Femur (tissue), 1 donor: ENCODE measurements around the gene KRTAP5-3.

Experiments
- DNase-seq: peaks from one replicate; pipeline ENCODE4 v3.0.0-alpha.2; 2017

Gene KRTAP5-3

DNA sequence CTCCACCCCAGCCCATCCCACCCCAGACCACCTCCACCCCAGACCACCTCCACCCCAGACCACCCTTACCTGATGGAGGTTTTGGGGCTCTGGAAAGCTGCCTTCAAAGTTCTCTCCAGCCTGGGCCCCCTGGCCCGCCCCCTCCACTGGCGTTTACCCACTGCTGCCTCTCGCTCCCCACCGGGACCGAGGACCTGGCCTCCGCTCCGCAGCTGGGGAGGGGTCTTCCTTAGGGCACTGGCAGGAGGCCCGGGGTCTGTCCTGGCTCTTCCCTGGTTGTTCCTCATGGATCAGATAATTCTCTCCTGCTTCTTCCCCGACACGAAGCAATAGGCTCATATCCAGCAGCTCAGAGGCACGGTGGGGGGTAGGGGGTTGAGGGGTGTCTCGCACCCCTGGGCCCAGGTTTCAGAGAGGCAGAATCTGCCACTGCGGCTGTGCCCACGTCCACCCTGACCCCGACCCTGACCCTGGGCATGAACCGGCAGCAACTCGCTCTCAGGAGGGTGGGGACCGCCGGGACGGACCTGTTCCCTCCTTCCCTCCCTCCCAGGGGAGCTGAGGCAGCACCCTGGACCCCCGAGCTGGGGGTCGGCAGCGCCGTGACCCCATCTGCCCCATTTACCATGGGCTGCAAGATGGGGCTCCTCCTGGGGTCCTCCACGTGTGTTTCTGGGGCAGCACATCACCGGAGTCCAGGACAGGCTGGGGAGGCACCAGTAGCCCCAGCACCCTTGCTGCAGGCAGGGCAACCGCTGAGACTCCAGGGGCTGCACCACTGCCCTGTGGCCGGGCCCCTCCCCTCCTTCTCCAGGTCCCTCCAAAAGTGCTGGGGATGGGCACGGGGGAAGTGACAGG lies 34.3 kb upstream of the KRTAP5-3 start:
- peak; percentile 12 for DNase-seq

DNA sequence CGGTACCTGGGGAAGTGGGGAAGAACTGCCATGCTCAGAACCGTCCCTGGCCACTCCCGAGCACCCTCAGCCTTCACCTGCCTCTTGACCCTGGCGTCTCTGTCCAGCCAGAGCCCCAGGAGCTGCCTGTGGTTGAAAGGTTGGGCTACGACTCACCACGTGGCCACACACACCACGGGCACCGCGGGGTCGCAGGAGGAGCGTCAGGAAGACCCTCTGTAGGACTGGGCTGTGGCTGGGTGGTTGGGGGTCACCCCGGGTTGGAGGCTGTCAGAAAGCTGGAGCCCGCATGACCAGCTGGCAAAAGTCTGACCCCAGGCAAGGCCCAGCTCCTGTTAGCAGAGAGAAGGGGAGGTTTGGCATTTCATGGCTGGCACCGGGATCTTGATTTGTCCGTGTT lies 32.8 kb upstream of the KRTAP5-3 start:
- DNase-seq, result no peak

DNA sequence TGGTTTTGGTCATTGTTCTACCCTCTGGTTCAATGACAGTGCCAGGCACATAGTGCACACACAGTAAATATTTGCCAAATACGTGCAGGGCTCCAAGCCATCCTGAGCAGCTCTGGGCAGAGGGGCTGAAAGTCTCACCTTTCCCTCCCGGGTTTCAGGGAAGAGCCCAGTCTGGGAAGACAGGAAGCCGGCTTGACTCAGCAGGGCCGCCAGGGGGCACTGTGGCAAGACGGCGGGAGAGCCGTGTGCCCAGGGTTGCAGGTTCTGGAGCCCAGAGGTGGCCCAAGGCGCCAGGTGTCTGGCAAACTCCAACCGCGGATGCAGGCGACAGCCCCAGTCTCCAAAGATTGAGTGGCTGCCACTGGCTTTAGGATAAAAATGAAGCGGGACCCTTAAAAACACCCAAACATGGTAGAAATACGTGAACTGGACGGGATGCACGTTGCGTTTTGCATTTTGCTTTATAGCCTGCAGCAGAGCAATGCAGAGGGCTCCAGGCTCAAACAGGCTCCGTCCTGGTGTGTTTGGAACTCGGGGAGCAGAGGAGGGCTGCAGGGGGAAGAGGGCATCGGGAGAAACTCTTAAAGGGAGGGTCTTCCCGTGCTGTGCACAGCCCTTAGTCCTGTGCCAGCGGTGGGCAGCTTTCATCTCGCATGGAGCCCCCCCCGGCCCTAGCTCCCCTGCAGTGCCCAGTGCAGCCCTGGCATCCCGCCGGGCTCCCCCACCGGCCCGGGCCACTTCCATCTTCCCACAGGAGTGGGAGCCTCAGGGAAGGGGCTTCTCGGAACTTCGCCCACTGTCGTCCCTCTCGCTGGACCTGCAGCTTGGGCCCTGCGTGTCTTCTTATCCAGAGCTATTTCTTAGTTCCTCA lies 32.0 kb upstream of the KRTAP5-3 start:
- DNase-seq, result no peak

DNA sequence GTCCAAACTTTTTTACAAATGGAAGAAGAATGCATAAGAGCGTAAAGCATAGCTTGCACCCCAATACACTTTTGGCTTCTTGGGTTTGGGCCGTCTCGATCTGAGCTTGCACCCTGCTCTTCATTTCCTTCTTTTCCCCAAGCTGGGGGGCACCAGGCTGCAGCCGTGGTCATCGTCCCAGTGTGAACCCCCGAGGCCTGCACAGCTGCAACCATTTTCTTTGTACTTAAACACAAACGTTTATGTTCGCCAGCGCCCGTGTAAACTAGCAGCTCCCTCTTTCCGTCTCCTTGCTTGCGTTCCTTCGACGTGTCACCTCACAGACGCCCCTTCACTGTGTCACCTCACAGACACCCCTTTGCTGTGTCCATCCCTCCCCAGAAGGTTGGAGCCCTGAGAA lies 31.4 kb upstream of the KRTAP5-3 start:
- DNase-seq, result no peak

DNA sequence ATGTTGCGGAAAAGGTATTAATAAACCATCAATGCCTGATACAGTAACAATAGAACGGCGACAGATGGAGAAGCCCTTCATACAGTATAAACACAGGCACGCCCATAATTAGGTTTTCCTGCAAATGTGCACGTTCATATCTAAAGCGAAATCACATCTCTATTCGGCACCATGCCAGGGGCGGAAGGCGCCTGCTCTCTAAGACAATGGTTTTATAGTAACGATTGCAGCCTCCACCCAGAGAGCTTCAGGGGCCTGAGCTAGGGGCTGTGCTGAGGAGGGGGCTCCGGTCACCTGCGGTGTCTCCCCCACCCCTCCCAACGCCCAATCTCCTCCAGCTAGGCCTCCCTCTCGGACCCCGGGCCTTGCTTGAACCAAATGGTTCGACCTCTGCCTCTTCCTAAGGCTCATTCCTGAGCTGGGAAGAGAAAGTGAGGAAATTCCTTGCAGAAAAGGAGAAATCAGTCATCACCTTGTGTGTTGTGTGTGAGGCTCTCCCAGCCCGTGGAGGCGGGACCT lies 30.9 kb upstream of the KRTAP5-3 start:
- DNase-seq, result no peak

DNA sequence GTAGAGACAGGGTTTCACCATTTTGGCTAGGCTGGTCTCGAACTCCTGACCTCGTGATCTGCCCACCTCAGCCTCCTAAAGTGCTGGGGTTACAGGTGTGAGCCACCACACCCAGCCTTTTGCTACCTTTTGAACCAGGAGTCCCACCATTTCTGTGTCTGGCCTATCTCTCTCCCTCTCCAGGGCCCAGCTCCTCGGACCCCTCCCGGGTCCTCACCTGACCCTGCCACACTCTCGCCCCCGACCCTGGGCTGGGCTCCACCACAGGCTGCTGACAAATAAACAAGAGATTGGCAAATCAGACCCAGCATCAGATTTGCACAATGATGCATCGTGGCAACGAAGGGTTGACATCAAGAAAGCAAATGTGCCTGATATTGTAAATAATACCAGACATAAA lies 30.1 kb upstream of the KRTAP5-3 start:
- DNase-seq, result no peak

DNA sequence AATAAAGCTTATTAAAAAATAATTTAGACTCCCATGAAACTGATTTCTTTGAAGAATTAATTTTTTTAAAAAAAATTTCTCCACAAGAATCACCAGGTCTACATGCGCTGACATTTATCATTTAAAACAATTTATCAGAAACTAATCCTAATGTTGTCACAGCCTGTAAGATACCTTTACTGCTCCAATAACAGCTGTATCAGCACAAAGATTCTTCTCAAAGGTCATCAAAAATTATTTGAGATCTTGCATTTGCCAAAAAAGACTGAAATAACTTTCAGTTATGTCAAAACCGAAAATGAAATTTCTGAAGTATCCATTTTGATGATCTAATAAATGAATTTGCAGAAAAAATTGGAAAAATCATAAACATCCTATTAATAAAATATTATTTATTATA lies 29.4 kb upstream of the KRTAP5-3 start:
- no peak for DNase-seq

DNA sequence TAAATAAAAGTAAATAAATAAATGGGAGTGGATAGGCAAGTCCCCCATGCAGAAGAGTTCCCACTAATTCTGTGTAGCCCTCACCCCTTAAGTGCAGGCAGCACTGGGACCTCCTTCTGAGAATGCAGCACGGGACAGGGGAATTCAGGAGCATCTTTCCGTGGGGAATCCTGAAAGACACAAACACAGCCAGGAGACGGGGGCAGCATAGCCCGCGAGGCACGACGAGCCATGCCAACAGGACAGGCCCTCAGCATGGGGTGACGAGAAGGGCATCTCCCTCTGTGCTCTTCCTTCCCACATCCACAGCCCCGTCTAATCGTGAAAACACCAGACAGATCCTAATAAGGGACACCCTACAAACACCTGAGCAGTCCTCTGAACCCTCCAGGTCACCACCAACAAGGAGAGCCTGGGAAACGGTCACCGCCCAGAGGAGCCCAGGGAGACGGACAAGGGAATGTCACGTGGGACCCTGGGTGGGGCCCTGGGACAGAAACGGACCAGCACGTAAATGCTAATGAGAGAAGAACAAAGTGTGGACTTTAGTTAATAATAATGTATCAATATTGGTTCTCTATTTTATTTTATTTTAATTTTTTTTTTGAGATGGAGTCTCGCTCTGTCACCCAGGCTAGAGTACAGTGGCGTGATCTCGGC lies 28.2 kb upstream of the KRTAP5-3 start:
- DNase-seq, result no peak

DNA sequence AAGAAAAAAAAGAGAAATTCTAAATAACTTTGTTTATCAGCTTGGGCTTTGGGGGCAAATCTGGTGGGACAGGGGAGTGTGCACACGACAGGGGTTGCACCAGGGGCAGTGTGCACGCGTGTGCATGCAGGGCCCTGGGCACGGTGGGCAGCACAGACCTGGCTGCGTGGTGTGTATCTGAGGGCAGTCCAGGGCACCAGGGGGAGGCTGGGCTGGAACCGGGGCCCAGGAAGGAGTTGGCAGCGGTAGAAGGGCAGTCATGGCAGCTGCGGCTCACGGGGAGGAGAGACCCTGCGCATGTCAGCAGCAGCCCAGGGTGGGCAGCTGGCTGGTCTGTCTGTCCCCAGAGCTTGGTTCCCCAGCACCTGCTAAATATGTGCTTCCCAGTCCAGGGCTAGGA lies 25.6 kb upstream of the KRTAP5-3 start:
- no peak for DNase-seq

DNA sequence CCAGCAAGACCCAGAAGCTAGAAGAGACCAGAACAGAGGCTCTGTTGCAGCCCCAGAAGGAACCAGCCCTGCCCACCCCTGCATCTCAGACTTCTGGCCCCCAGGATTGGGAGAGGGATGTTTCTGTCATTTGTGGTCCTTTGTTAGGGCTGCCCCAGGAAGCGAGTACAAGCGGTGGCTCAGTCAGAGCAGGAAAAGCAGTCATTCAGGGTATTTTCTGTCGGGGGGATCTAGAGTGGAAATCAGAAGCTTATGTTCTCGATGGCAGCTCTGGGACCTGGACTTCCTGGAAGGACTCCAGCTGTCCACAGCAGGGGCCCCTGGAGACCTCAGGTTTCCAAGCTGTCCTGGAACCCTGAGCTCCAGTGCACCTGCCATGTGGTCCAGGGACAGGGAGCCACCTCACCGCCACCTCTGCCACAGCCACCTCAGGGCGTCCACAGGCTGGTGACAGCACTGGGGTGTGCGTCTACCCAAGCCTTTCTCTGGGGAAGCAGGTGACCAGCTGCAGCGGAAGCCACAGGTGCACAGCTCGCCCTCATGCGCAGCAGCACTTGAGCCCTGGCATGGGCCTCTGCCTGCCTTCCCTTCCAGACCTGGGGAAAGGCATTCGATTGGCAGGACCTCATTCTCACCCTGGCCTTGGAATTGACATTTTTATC lies 23.9 kb upstream of the KRTAP5-3 start:
- DNase-seq, result no peak

DNA sequence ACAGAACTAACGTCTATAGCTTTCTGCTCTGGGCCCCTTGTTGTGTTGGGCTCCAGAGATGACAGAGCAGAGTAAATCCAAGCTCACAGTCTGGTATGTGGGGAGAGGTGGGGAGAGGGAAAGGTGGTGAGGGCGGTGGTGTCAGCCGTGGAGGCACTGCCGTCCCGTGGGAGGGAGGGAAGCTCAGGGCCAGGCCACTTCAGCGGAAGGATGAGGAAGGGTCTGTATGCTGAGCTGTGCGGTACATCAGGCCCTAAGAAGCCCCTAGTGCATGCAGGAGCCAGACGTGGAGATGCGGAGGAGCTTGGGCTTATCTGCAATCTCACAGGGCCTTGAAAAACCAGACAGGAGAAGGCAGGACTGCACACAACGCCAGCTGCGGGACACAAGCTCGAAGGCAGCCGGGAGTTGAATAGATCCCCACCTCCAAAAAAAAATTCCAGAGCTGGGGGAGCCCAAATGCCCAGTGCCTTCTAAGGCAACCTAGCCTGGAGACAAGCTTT lies 22.9 kb upstream of the KRTAP5-3 start:
- no peak for DNase-seq

DNA sequence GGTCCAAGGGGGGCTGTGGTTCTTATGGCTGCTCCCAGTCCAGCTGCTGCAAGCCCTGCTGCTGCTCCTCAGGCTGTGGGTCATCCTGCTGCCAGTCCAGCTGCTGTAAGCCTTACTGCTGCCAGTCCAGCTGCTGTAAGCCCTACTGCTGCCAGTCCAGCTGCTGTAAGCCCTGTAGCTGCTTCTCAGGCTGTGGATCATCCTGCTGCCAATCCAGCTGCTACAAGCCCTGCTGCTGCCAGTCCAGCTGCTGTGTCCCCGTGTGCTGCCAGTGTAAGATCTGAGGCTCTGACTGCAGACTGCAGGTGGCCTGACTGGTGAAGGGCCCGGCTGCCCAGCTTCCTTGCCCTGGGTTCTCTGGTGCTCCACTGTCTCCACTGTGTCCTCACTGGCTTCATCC lies 22.0 kb upstream of the KRTAP5-3 start:
- DNase-seq, result peak; percentile 45

DNA sequence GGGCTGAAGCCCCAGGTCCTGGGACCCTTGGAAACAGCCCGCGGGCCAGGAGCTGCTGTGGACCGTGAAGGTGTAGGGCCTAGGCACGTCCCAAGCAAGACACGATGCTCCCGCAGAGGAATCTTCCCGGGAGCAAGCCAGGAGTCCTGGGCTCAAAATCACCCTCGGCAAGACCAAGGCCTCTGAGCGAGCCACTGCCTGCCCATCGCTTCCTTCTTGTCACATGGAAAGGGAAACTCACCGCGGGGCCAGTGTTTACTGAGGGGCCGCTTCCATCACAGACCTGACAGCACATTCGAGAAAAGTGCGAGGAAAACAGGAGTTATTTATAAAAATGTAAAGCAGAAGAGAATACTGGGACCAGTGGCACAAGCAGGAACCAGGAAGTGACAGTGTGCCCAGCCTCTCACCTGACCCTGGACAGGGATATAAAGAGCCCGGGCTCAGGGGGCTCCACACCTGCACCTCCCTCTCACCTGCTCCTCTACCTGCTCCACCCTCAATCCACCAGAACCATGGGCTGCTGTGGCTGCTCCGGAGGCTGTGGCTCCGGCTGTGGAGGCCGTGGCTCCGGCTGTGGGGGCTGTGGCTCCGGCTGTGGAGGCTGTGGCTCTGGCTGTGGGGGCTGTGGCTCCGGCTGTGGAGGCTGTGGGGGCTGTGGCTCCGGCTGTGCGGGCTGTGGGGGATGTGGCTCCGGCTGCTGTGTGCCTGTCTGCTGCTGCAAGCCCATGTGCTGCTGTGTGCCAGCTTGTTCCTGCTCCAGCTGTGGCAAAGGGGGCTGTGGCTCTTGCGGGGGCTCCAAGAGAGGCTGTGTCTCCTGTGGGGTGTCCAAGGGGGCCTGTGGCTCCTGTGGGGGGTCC lies 21.3 kb upstream of the KRTAP5-3 start, which contains the start of gene KRTAP5-5:
Gene KRTAP5-5, plus strand, starts transcription at position 450 of the 860 bp plus-strand sequence. Its CDS starts 66 bp downstream, at position 516.
- DNase-seq, result no peak

DNA sequence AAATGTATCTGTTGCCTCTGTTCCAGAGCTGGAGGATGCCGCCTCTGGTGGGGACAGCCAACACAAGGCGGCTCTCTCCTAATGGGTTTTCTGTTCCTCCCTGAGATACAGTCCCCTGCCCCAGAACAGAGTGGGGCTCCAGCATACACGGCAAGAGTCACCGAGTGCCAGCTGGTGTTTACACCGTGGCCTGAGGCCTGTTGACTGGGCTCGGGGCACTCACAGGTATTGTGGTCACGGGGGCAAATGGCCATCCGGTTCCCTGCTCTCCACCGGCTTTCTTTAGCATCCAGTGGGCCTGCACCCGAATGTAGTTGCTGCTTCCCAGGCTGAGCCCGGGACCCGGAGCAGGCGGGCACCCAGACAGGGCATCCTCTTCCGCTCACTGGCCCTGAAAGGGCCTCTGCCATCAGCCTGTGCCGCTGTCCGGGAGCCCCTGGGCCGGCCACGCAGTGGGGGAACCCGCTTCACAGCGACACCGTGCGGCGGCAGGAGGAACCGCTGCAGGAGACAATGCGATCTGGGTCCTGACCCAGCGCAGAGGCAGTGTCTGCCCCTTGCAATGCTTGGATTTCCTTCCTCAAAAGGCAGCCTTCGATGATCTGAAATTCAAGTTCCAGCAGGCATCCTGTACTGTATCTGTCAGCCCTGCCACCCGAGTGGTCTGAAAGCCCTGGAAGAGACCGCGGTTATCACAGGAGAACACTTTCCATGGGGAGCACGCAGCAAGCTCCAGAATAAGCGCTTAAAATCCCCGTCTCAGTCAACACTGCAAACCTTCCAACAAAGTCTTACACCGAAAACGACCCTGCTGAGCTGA lies 20.5 kb upstream of the KRTAP5-3 start:
- DNase-seq, result peak; percentile 68

DNA sequence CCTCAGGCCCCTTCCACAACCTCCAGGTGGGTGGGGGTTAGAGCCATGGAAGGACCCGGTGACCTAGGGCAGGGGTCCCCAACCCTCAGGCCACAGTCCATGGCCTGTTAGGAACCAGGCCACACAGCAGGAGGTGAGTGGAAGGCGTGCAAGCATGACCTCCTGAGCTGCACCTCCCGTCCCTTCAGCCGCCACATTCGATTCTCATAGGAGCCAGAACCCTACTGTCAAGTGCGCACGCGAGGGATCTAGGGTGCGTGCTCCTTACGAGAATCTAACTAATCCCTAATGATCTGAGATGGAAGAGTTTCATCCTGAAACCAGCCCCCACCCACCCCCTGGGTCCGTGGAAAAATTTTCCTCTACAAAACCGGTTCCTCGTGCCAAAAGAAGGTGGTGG lies 17.3 kb upstream of the KRTAP5-3 start:
- DNase-seq, result no peak

DNA sequence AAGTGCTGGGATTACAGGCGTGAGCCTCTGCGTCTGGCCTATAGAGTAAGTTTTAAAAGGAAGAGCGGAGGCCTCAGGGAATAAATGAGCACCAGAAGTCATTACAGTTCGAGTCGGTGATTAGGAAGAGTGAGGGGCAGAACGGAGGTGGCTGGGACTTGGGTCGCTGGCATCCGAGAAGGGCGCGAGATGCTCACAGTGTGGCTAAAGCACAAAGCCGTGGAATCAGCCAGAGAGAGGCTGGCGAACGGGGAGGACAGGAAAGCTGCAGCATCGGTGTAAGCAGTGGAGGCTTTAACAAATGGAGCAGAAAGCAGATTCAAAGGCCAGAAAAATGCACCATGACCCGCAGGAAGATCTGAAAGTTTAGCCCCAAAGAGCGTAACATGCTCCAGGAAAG lies 16.4 kb upstream of the KRTAP5-3 start:
- DNase-seq, result no peak

DNA sequence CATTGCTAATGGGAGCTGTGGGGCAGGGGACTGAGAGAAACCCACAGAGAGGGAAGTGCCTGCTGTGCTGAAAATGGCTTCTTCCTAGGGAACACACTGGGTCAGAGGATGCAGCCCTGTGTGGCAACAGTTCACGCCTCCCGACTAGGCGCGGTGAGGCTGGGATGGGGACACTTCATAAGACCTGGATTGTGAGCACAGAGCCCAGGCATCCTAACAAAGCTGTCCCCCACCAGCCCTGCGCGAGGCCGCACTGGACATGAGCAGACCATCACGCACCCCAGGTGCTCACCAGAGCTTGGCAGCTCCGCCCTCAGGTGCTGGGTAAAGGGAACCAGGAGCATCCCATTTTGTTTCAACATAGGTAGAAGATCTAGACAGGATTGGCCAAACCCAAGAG lies 15.5 kb upstream of the KRTAP5-3 start:
- DNase-seq, result no peak

DNA sequence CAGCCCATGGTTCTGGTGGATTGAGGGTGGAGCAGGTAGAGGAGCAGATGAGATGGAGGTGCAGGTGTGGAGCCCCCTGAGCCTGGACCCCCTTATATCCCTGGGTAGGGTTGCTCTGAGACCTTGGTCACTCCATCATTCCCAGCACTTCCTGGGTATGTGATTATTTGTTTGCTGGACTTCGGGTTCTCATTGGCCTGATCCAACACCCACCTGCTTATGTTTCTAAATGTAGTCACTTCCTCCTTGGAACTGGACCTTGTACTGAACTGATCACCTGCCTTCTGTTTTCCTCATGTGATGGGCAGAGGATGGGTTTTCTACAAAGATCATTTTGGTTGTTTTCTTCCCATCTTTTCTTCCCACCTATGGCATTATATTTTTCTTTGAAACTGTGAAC lies 13.8 kb upstream of the KRTAP5-3 start, which contains the start of gene KRTAP5-4:
Gene KRTAP5-4, minus strand, starts transcription at position 53 of the 400 bp plus-strand sequence. Its CDS starts 45 bp downstream, at position 8.
- DNase-seq, result no peak

DNA sequence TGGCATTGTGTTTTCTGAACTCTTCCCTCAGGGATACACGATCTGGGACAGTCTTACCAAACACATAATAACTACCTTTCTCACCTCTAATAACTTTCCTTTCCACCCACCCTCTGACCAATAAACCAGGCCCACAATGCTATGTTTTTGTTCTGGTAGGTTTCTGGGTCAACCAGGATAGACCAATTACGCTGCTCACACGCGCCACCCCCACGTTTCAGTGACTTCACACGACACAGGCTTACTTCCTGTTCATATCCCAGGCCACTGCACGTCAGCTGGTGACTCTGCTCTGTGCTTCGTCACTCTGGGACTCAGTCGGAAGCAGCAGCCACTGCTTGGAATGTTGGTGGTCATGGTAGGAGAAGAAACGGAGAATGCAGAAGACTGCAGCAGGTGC lies 11.2 kb upstream of the KRTAP5-3 start:
- DNase-seq, result no peak

DNA sequence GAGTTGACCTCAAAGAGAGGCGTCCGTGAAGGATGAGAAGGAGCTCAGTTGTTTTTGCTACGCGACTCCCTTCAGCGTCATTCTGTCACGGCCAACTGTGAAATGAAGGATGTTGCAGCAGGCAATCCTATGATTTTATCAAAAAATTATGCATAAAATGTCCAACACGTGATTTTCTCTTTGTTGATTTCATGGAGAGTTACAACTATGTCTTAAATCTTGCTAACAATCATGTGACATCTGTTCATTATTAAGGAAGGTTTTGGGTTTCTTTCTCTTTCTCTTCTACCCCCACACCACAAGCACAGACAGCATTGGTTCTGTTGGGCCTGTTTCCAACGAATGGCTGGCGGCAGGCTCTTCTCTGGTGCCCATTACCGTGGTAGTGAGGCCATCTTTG lies 10.0 kb upstream of the KRTAP5-3 start:
- DNase-seq, result no peak
